AG04450 (cell line): ENCODE data around the gene LRRC71. TPM values are rescaled to one million over a fixed set of nuclear protein-coding genes. Genes with fewer than 3 reads are reported as not detected.

ENCODE experiments used
- CTCF ChIA-PET: fragments of 300-600, 350-600 bp; formaldehyde crosslinking; extraction: SDS; loops from one replicate; lab custom pipeline; 2022; ENCODE audit warnings: antibody characterized with exemption, inconsistent platforms; lab: Charles Lee
- POLR2A ChIA-PET: fragments of 350-600 bp; formaldehyde crosslinking; extraction: SDS; loops from one replicate; lab custom pipeline; 2021; ENCODE audit warnings: antibody characterized with exemption, inconsistent platforms; lab: Yijun Ruan, JAX
- DNase-seq: peaks from one replicate; pipeline ENCODE4 v3.0.0-alpha.2; 2011; ENCODE audit warnings: low read depth, low spot score
- H3K27ac ChIP-seq: one replicate; pipeline ENCODE4 v1.5.1; 2012; ENCODE audit warnings: low read depth, low read length, control low read depth
- H3K27me3 ChIP-seq: one replicate; pipeline ENCODE4 v1.6.0; 2012; ENCODE audit warnings: low read length; ENCODE audit not compliant: control insufficient read depth, insufficient read depth
- H3K4me3 ChIP-seq: 2 replicates; pipeline ENCODE4 v1.5.1; 2011; ENCODE audit warnings: mild to moderate bottlenecking, low read depth, low read length, control low read depth
- H3K9me3 ChIP-seq: 2 replicates; pipeline ENCODE4 v1.5.1; 2012; ENCODE audit warnings: low read length; ENCODE audit not compliant: control insufficient read depth, insufficient read depth
- CTCF ChIP-seq: IDR thresholded peaks from 2 replicates; pipeline ENCODE4 v1.5.1; 2011; ENCODE audit warnings: low read depth, low read length, control low read depth, inconsistent platforms
- polyA plus RNA-seq: library from polyadenylated mRNA; depleted of rRNA; stranded (reverse); fragments of >200 nt; gene quantifications from 2 replicates; pipeline ENCODE4 v1.2.3, GENCODE V29; 2011

Gene LRRC71
- polyA plus RNA-seq, 1 experiment, result not detected

GRCh38 chr1:156889802-156890580 is 30.4 kb upstream of the LRRC71 start:
- peak; percentile 90 for TF ChIP-seq CTCF
- POLR2A ChIA-PET, result interaction anchor here (0.5 to 1.7 kb wide), 2 partner anchors 30 to 51 kb away, joined by 3 to 5 read pairs; no protein-coding TSS in a partner anchor

DNA sequence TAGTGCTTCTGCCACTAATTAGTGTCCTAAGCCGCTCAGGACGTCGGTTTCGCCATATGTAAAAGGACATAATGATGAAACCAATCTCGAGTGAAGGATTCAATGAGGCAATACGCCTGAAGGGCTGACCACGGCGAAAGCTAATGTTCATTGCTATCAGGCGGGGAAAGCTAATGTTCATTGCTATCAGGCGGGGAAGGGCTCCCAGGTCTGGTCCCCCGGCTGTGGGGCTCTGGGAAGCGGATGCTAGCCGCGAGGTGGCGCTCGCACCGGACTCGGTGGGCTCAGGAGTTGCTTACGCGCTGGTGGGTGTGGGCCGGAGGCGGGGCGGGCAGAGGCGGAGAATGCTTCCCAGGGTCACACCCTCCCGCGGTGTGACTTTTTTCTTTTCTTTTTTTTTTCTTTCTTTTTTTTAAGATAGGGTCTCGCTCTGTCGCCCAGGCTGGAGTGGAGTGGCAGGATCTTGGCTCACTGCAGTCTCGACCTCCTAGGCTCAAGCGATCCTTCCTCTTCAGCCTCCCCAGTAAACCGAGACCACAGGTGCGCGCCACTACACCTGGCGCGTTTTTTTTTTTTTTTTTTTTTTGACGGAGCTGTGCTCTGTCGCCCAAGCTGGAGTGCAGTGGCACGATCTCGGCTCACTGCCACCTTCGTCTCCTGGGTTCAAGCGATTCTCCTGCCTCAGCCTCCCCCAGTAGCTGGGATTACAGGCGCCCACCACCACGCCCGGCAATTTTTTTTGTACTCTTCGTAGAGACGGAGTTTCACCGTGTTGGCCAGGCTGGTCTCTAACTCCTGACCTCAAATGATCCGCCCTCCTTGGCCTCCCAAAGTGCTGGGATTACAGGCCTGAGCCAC is 28.0 kb upstream of the LRRC71 start:
- peaks cover 6% of the 10 kb centered on the region for H3K27me3 ChIP-seq
- H3K27ac ChIP-seq, result peak overlapping the region; percentile 61
- ChIA-PET CTCF (interaction anchor here (0.5 to 6.7 kb wide), 38 partner anchors 8 to 514 kb away, joined by 3 to 108 read pairs (median 4); partner anchors contain the start of genes ISG20L2, LRRC71, METTL25B and MRPL24), POLR2A (interaction anchor here (1.0 kb wide), 1 partner anchor 35 kb away, joined by 4 read pairs; no protein-coding TSS in a partner anchor)
- H3K9me3 ChIP-seq, result no peaks in the 10 kb centered on the region; the same call in 1 of the 2 replicates
- peak; percentile 82 for TF ChIP-seq CTCF
- peak overlapping the region; percentile 41 for H3K4me3 ChIP-seq
- DNase-seq, result peak; percentile 68

More at GRCh38 chr1:156889802-156890580, 30.4 kb upstream of the LRRC71 start:
- no peaks in the 10 kb centered on the region; the same call in 1 of the 2 replicates for H3K9me3 ChIP-seq
- H3K27me3 ChIP-seq, result peaks cover 20% of the 10 kb centered on the region
- H3K4me3 ChIP-seq, result no peak overlapping the region
- DNase-seq, result peak; percentile 49
- no peak overlapping the region for H3K27ac ChIP-seq
- CTCF ChIA-PET, result interaction anchor here (0.7 to 6.7 kb wide), 34 partner anchors 9 to 206 kb away, joined by 3 to 108 read pairs (median 6); partner anchors contain the start of genes CRABP2, HDGF, INSRR and ISG20L2

GRCh38 chr1:156893048-156893953 is 27.1 kb upstream of the LRRC71 start, which contains the start of gene PEAR1:
TSS of gene PEAR1 (plus strand) at chr1:156893718. CDS start at chr1:156903927, 10,209 bp downstream.
- H3K4me3 ChIP-seq, result peak within 1 kb of the TSS; percentile 65
- DNase-seq, result no peak
- H3K27ac ChIP-seq, result peak within 1 kb of the TSS; percentile 77
- ChIA-PET CTCF (interaction anchor here (0.5 to 6.7 kb wide), 22 partner anchors 9 to 515 kb away, joined by 3 to 108 read pairs (median 7); partner anchors contain the start of genes ISG20L2, LRRC71, METTL25B and NTRK1), POLR2A (no interaction called here)
- TF ChIP-seq CTCF, result peak; percentile 16; the same call in 1 of the 2 replicates
- H3K27me3 ChIP-seq, result peaks cover 3% of the 10 kb centered on the region
- no peaks in the 10 kb centered on the region; the same call in 1 of the 2 replicates for H3K9me3 ChIP-seq

DNA sequence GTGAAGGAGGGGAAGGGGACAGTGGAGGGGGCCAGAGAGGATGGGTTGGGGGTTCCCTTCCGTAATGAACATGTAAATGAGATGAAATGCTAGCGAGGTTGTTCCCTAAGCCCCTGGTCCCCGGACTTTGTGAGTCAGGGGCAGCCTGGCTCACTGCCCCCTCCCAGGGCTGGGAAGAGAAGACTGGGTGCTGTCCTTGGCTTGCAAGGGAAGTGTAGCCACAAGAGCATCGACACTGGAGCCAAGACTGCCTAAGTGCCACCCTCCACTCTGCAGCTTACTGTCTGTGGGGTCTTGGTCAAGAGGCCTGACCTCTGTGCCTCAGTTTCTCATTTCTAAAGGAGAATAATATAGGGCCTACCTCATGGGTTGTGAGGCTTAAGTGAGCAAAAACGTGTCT is 26.4 kb upstream of the LRRC71 start:
- CTCF ChIA-PET, result interaction anchor here (1.1 to 6.7 kb wide), 4 partner anchors 8 to 168 kb away, joined by 3 to 108 read pairs (median 33); partner anchors contain the start of gene LRRC71
- no peak for TF ChIP-seq CTCF

More for the DNA sequence above, 26.4 kb upstream of the LRRC71 start:
- H3K27ac ChIP-seq, result peak overlapping the region; percentile 47
- H3K4me3 ChIP-seq, result peak overlapping the region; percentile 65
- no peak for DNase-seq
- no peaks in the 10 kb centered on the region; the same call in 1 of the 2 replicates for H3K9me3 ChIP-seq
- POLR2A ChIA-PET, result no interaction called here
- H3K27me3 ChIP-seq, result peaks cover under 1% of the 10 kb centered on the region
